ENCODE data around the gene UBALD1. TPM values are rescaled to one million over a fixed set of nuclear protein-coding genes. Genes with fewer than 3 reads are reported as not detected.

The UBALD1 gene
- total and polyA plus RNA-seq, 4 donors: 6.6 to 43.2 (median 29.4) TPM

Small RNA genes lying within 50 kb of the gene (small RNA-seq; reads per million reads assigned to genes)
- gene RN7SL850P (ENCODE audit: low replicate concordance): not detected

Other genes starting within 250 kb of the UBALD1 start
- 10 to 100 TPM; 32.9 to 42.9 TPM for gene VASN, start 243.0 kb downstream of the UBALD1 start, total RNA-seq
- 10 to 100 TPM; 18.8 to 29.6 TPM for gene VASN, start 243.0 kb downstream of the UBALD1 start, polyA plus RNA-seq
- 10 to 100 TPM; 32.3 to 86.2 TPM for gene CORO7, start 198.3 kb downstream of the UBALD1 start, total RNA-seq
- 10 to 100 TPM; 27.8 to 60.0 TPM for gene CORO7, start 198.3 kb downstream of the UBALD1 start, polyA plus RNA-seq
- 10 to 100 TPM; 36.9 to 38.5 TPM for gene DNAJA3, start 189.0 kb downstream of the UBALD1 start, total RNA-seq
- gene DNAJA3, start 189.0 kb downstream of the UBALD1 start, polyA plus RNA-seq: 10 to 100 TPM; 24.8 to 34.2 TPM
- 10 to 100 TPM; 23.4 to 52.9 TPM for gene NMRAL1, start 140.3 kb downstream of the UBALD1 start, total RNA-seq
- gene NMRAL1, start 140.3 kb downstream of the UBALD1 start, polyA plus RNA-seq: 10 to 100 TPM; 40.7 to 57.4 TPM
- 10 to 100 TPM; 37.6 to 57.8 TPM for gene HMOX2, start 138.5 kb downstream of the UBALD1 start, total RNA-seq
- gene HMOX2, start 138.5 kb downstream of the UBALD1 start, polyA plus RNA-seq: 10 to 100 TPM; 45.6 to 57.0 TPM
- 10 to 100 TPM; 12.4 to 25.2 TPM for gene CDIP1, start 76.1 kb downstream of the UBALD1 start, total RNA-seq
- 10 to 100 TPM; 11.3 to 13.2 TPM for gene CDIP1, start 76.1 kb downstream of the UBALD1 start, polyA plus RNA-seq
- under 1 TPM; 0.28 to 0.37 TPM for gene C16orf96, start 58.5 kb downstream of the UBALD1 start, total RNA-seq
- under 1 TPM; 0.03 to 0.04 TPM for gene C16orf96, start 58.5 kb downstream of the UBALD1 start, polyA plus RNA-seq
- gene MGRN1, start 9.9 kb upstream of the UBALD1 start, total RNA-seq: 100 to 1,000 TPM in 1 of 2 donors, 10 to 100 TPM in 1; 55.7 to 112 TPM
- gene MGRN1, start 9.9 kb upstream of the UBALD1 start, polyA plus RNA-seq: 10 to 100 TPM; 29.5 to 38.2 TPM
- gene NUDT16L1, start 78.7 kb upstream of the UBALD1 start, total RNA-seq: 10 to 100 TPM; 34.7 to 41.3 TPM
- 10 to 100 TPM; 27.8 to 29.8 TPM for gene NUDT16L1, start 78.7 kb upstream of the UBALD1 start, polyA plus RNA-seq
- gene ANKS3, start 119.4 kb upstream of the UBALD1 start, total RNA-seq: 10 to 100 TPM; 23.5 to 25.3 TPM
- 10 to 100 TPM; 12.6 to 26.3 TPM for gene ANKS3, start 119.4 kb upstream of the UBALD1 start, polyA plus RNA-seq
- 10 to 100 TPM in 1 of 2 donors, 1 to 10 TPM in 1; 5.1 to 11.3 TPM for gene DNAAF8, start 119.6 kb upstream of the UBALD1 start, total RNA-seq
- gene DNAAF8, start 119.6 kb upstream of the UBALD1 start, polyA plus RNA-seq: 1 to 10 TPM; 4.3 to 4.9 TPM
- gene ZNF500, start 152.3 kb upstream of the UBALD1 start, total RNA-seq: 10 to 100 TPM; 13.7 to 14.6 TPM
- gene ZNF500, start 152.3 kb upstream of the UBALD1 start, polyA plus RNA-seq: 10 to 100 TPM in 1 of 2 donors, 1 to 10 TPM in 1; 7.5 to 10.7 TPM
- not detected for gene SEPTIN12, start 173.5 kb upstream of the UBALD1 start, total RNA-seq
- gene SEPTIN12, start 173.5 kb upstream of the UBALD1 start, polyA plus RNA-seq: not detected
- 10 to 100 TPM; 26.8 to 80.4 TPM for gene SMIM22, start 180.5 kb upstream of the UBALD1 start, total RNA-seq
- 100 to 1,000 TPM; 114 to 324 TPM for gene SMIM22, start 180.5 kb upstream of the UBALD1 start, polyA plus RNA-seq
- 10 to 100 TPM; 14.6 to 37.1 TPM for gene ROGDI, start 187.7 kb upstream of the UBALD1 start, total RNA-seq
- gene ROGDI, start 187.7 kb upstream of the UBALD1 start, polyA plus RNA-seq: 10 to 100 TPM; 28.4 to 32.6 TPM
- gene GLYR1, start 232.4 kb upstream of the UBALD1 start, total RNA-seq: 10 to 100 TPM; 85.4 to 88.1 TPM
- gene GLYR1, start 232.4 kb upstream of the UBALD1 start, polyA plus RNA-seq: 10 to 100 TPM; 36.2 to 55.0 TPM
- 10 to 100 TPM; 23.4 to 37.8 TPM for gene UBN1, start 232.6 kb upstream of the UBALD1 start, total RNA-seq
- gene UBN1, start 232.6 kb upstream of the UBALD1 start, polyA plus RNA-seq: 10 to 100 TPM; 13.3 to 16.4 TPM